ENCODE data around the gene NOL3. TPM values are rescaled to one million over a fixed set of nuclear protein-coding genes. Genes with fewer than 3 reads are reported as not detected.

Gene NOL3
- polyA plus RNA-seq, 1 of the 3 experiments (the other 2 are of a cell fraction) = 34.1 TPM

DNA sequence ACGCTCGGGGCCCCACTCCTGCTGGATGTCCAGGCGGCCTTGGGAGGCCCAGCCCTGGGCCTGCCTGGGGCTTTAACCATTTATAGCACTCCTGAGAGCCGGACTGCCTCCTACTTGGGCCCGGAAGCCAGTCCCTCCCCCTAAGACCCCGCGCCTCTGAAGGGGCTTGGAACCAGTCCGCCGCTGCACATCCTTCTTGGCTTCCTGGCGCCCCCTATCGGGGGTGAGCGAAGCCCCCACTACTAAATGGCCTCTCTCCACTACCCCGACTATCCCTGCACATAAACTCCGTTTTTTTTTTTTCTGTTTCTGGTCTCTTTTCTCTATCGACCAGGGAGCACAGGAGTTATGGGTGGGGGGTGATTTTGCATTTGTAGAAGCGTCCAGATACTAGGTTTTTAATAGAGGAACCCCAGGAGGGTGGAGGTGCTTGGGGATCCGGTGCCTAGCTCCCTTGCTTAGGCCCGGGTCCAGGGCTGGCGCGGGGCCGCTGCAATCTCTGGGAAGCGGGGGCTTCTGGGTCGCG lies 633 bp upstream of the NOL3 start:
- CTCF ChIA-PET = interaction anchor here (0.8 to 4.1 kb wide), 19 partner anchors 9 to 275 kb away, joined by 3 to 32 read pairs (median 4); partner anchors contain the start of genes EXOC3L1, FBXL8, MATCAP1 and TMEM208

DNA sequence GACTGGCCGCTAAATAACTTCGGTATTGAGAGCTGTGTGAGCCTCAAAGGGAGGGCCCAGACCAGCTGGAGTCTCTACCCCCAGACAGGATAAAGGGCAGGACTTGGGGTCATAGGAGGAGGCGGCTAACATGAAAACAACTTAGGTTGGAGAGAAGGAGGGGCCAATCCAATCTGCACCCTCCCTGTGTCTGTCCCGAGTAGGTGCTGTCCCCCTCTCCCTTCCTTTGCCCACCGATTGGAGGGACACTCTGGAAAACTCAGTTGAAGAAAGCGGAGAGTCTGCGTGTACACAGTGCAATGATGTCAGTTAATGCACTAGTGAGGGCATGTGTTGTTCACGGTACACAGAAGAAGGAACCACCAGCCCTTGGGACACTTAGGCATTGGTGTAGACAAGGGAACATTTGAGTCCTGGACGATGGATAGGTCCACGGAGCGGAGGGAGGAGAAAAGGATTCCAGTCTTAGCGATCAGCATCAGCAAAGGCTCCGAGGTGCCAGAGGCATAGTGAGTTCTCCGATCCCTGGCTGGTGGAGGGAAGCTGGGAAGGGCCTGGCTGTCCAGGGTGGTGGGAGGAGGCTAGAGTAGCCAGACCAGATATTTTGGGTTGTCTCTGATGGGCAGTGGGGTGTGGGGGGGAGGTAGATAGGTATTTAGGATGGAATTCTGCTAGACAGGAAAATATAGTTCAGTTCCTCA lies 761 bp downstream of the NOL3 start:
- Histone ChIP-seq H3K79me2 (ENCODE audit: insufficient read depth) (peaks cover 15% of the 10 kb centered on the region; the same call in 1 of the 2 replicates), H3K9me3 (no peaks in the 10 kb centered on the region), H2AFZ (ENCODE audit: low read depth) (peak overlapping the region; percentile 70; the same call in 1 of the 2 replicates), H3K36me3 (replicated peaks in 1 of 2; ENCODE audit: control insufficient read depth in 1 of 2, insufficient read depth in 2 of 2, low read length in 1 of 2) (peaks cover 6 to 8% of the 10 kb centered on the region in 2 experiments), H3F3A (replicated peaks; ENCODE audit: insufficient read depth) (peaks cover 36% of the 10 kb centered on the region), H3K9ac (peak overlapping the region; percentile 64), H3K4me3 (ENCODE audit: low read depth in 2 of 2, low read length in 1 of 2) (peak overlapping the region; percentile 49 to 64), H3K27me3 (ENCODE audit: insufficient read depth) (no peaks in the 10 kb centered on the region), H4K20me1 (ENCODE audit: insufficient read depth) (no peaks in the 10 kb centered on the region), H3K27ac (ENCODE audit: low read depth in 2 of 2, low read length in 1 of 2) (peak overlapping the region; percentile 76 to 94), H3K4me2 (peak overlapping the region; percentile 98), H3K4me1 (ENCODE audit: control insufficient read depth in 1 of 2, insufficient read depth in 2 of 2, low read depth in 1 of 2, low read length in 1 of 2) (peaks cover 39 to 44% of the 10 kb centered on the region in 2 experiments; a peak in 3 of 4 replicates), H3K9me2 (no peaks in the 10 kb centered on the region)
- TF ChIP-seq CHD2 (IDR thresholded peaks at IDR 0.05; ENCODE audit: low read length, partially characterized antibody) (no peak), FOXJ3 (CRISPR knock-in tag; IDR thresholded peaks at IDR 0.05) (0 out of 2 replicates have a peak, but pooled peaks have one; percentile 19)
- CTCF ChIA-PET = interaction anchor here (0.8 to 4.1 kb wide), 9 partner anchors 8 to 270 kb away, joined by 3 to 32 read pairs (median 5); partner anchors contain the start of genes FBXL8, MATCAP1 and TRADD
- no peak for DNase-seq
- POLR2A ChIA-PET = interaction anchor here (0.9 to 2.6 kb wide), 7 partner anchors 10 to 153 kb away, joined by 3 to 15 read pairs (median 3); partner anchors contain the start of genes ELMO3, FBXL8 and TRADD
- 53% methylated on average over 14 of the region's 14 CpGs for WGBS (ENCODE audit: low lambda C conversion rate)

More for the DNA sequence above, 633 bp upstream of the NOL3 start:
- 23% methylated on average over 20 of the region's 24 CpGs for WGBS (ENCODE audit: low lambda C conversion rate)
- DNase-seq = peak; percentile 73
- H3F3A ChIP-seq (replicated peaks; ENCODE audit: insufficient read depth) = peaks cover 30% of the 10 kb centered on the region
- H3K4me1 ChIP-seq (ENCODE audit: control insufficient read depth in 1 of 2, insufficient read depth in 2 of 2, low read depth in 1 of 2, low read length in 1 of 2) = peaks cover 33 to 36% of the 10 kb centered on the region in 2 experiments; a peak in 3 of 4 replicates
- peak overlapping the region; percentile 49 to 66 for H3K4me3 ChIP-seq (ENCODE audit: low read depth in 2 of 2, low read length in 1 of 2)
- H3K79me2 ChIP-seq (ENCODE audit: insufficient read depth) = peaks cover 7% of the 10 kb centered on the region; the same call in 1 of the 2 replicates
- H4K20me1 ChIP-seq (ENCODE audit: insufficient read depth) = no peaks in the 10 kb centered on the region
- H3K27me3 ChIP-seq (ENCODE audit: insufficient read depth) = no peaks in the 10 kb centered on the region
- H3K4me2 ChIP-seq = peak overlapping the region; percentile 98
- peak overlapping the region; percentile 76 to 94 for H3K27ac ChIP-seq (ENCODE audit: low read depth in 2 of 2, low read length in 1 of 2)
- peak overlapping the region; percentile 64 for H3K9ac ChIP-seq
- peak overlapping the region; percentile 81; the same call in 1 of the 2 replicates for H2AFZ ChIP-seq (ENCODE audit: low read depth)
- H3K9me3 ChIP-seq = no peaks in the 10 kb centered on the region
- POLR2A ChIA-PET = interaction anchor here (1.0 to 2.6 kb wide), 7 partner anchors 8 to 57 kb away, joined by 3 to 15 read pairs (median 4); partner anchors contain the start of genes ELMO3, FBXL8, TMEM208 and TRADD
- no peaks in the 10 kb centered on the region for H3K9me2 ChIP-seq
- peaks cover 0 to under 1% of the 10 kb centered on the region in 2 experiments for H3K36me3 ChIP-seq (replicated peaks in 1 of 2; ENCODE audit: control insufficient read depth in 1 of 2, insufficient read depth in 2 of 2, low read length in 1 of 2)
- TF ChIP-seq RAD21 (IDR thresholded peaks at IDR 0.05; ENCODE audit: low read length) = peak; percentile 44
- TF ChIP-seq, protein P1, sequence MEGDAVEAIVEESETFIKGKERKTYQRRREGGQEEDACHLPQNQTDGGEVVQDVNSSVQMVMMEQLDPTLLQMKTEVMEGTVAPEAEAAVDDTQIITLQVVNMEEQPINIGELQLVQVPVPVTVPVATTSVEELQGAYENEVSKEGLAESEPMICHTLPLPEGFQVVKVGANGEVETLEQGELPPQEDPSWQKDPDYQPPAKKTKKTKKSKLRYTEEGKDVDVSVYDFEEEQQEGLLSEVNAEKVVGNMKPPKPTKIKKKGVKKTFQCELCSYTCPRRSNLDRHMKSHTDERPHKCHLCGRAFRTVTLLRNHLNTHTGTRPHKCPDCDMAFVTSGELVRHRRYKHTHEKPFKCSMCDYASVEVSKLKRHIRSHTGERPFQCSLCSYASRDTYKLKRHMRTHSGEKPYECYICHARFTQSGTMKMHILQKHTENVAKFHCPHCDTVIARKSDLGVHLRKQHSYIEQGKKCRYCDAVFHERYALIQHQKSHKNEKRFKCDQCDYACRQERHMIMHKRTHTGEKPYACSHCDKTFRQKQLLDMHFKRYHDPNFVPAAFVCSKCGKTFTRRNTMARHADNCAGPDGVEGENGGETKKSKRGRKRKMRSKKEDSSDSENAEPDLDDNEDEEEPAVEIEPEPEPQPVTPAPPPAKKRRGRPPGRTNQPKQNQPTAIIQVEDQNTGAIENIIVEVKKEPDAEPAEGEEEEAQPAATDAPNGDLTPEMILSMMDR (IDR thresholded peaks at IDR 0.05) = peak; percentile 70
- no peak for TF ChIP-seq MEF2A (IDR thresholded peaks at IDR 0.05; ENCODE audit: borderline replicate concordance, low read depth)
- TF ChIP-seq EZH2phosphoT487 (IDR thresholded peaks at IDR 0.05; ENCODE audit: borderline replicate concordance, low read depth) = no peak
